ENCODE results near the gene COL6A3.

Gene COL6A3

DNA sequence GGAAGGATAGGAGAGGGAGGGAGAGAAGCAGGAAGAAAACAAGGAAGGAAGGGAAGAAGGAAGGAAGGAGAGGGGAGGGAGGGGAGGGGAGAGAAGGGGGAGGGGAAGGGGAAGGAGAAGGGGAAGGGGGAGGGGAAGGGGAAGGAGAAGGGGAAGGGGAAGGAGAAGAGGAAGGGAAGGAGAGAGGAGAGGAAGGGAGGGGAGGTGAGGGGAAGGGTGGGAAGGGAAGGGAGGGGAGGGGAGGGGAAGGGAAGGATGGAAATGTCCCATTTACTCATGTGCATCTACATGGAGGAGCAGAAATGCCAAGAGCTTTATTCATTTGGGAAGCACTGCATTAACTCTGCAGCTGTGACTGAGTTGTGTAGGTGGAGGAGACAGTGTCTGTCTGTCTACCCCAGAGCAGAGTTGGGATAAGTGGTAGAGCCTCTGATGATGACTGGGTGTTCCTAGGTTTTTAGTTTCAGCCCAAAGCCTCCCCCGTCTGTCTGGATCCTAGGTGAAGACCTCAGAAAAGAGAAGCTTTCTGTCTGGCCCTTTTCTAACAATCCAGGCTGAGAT, 131.3 kb downstream of the COL6A3 start:
- no peak for DNase-seq (ENCODE audit: low spot score)
- TF ChIP-seq, protein P1, sequence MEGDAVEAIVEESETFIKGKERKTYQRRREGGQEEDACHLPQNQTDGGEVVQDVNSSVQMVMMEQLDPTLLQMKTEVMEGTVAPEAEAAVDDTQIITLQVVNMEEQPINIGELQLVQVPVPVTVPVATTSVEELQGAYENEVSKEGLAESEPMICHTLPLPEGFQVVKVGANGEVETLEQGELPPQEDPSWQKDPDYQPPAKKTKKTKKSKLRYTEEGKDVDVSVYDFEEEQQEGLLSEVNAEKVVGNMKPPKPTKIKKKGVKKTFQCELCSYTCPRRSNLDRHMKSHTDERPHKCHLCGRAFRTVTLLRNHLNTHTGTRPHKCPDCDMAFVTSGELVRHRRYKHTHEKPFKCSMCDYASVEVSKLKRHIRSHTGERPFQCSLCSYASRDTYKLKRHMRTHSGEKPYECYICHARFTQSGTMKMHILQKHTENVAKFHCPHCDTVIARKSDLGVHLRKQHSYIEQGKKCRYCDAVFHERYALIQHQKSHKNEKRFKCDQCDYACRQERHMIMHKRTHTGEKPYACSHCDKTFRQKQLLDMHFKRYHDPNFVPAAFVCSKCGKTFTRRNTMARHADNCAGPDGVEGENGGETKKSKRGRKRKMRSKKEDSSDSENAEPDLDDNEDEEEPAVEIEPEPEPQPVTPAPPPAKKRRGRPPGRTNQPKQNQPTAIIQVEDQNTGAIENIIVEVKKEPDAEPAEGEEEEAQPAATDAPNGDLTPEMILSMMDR (IDR thresholded peaks at IDR 0.05): no peak
- H3K27ac ChIP-seq: no peak overlapping the region
- H3K4me3 ChIP-seq: no peak overlapping the region

DNA sequence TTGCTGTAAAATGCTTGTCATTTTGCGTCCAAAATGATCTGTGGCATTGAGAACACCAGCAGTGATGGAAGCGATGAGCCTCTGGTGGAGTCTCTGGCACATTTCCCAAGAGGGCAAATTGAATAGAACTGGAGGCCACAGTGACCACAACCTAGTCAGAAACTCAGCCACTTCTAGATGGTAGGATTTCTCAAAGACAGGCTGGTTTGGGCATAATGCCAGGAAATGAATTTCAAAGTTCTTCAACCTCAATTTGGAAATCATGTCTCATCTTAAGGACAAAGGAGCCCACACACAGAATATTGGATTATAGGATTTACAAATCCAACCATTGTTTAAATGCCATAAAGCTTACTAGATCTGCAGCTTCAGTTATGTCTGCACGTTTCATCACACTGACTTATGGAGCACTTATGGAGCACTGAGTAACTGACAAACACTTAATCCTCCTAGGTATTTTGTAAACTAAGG, 132.1 kb downstream of the COL6A3 start:
- no peak for DNase-seq (ENCODE audit: low spot score)
- TF ChIP-seq, protein P1 (IDR thresholded peaks at IDR 0.05): no peak
- Histone ChIP-seq H3K27ac (no peak overlapping the region), H3K4me3 (no peak overlapping the region)

DNA sequence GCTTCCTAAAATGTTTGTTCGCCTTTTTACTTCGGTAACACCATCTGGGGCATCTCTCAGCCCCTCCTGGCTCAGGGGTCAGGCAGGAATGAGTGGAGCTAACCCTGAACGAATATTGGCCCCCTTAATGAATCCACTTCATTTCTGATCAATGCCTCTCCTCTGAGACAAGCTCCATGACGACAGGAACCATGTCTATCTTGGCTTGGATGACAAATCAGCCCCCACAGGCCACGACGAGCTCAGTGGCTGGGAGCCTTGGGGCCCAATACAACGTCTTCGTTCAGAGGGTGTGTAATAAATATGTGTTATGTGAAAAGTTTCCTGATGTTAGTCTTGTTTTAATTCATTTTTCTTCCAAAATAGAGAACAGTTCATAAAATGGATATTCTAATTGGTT, 133.0 kb downstream of the COL6A3 start:
- Histone ChIP-seq H3K4me3 (no peak overlapping the region), H3K27ac (peak overlapping the region in 1 of 2 donors; percentile 48)
- no peak for DNase-seq (ENCODE audit: low spot score)
- TF ChIP-seq, protein P1 (IDR thresholded peaks at IDR 0.05): no peak

DNA sequence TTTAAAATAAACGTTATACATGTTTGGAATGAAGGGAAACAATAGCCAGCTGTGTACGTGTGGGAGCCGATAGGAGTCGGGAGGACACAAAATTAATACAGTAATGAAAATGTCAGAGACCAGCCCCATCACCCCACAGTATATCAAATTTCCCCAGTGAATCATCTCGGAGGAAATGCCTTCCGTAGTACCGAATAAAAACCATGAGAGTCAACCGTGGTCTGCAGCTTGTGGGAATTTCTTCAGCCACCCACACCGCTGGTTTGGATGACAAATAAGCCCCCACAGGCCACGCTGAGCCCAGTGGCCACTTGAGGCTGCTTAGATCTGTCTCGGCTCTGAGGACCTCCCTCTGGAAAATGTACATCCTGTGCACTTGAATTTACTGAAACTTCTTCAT, 133.7 kb downstream of the COL6A3 start:
- TF ChIP-seq, protein P1 (IDR thresholded peaks at IDR 0.05): no peak
- DNase-seq (ENCODE audit: low spot score): no peak
- Histone ChIP-seq H3K4me3 (no peak overlapping the region), H3K27ac (peak overlapping the region in 1 of 2 donors; percentile 48)

DNA sequence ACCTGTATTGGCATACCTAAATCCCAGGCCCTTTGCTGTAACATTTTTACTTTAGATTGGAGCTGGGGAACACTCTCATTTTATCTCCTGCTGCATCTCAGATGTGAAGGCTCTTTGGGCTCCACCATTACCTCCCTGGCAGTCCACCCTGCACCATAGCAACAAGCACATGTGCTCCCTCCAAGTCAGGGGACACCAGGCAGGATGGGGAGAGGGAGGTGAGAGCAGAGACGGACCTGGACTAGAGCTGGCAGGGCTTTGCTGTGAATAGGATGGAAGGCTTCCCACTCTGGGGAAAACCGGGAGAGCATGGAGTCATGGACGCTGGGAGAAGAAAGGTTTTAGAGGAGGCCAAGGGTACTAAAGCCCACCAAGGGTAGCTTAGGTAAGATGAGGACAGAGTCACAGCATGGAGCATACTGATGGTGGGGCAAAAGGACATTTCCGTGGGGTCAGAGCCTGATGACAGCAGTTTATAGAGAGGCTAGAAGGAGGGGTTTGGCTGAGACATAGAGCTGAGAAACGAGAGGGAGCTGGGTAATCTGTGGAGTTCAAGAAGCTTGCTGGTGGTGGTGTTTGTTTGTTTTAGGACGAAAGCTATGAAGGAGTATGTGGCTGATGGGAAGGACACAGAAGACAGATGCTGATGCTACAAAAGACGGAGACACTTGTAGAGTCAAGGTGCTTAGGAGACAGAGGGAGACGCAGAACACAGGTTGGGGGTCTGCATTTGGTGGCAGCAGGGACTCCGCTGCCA, 134.8 kb downstream of the COL6A3 start:
- Histone ChIP-seq H3K27ac (peak overlapping the region; percentile 8 to 63), H3K4me3 (no peak overlapping the region)
- TF ChIP-seq, protein P1 (IDR thresholded peaks at IDR 0.05): no peak
- DNase-seq (ENCODE audit: low spot score): no peak

DNA sequence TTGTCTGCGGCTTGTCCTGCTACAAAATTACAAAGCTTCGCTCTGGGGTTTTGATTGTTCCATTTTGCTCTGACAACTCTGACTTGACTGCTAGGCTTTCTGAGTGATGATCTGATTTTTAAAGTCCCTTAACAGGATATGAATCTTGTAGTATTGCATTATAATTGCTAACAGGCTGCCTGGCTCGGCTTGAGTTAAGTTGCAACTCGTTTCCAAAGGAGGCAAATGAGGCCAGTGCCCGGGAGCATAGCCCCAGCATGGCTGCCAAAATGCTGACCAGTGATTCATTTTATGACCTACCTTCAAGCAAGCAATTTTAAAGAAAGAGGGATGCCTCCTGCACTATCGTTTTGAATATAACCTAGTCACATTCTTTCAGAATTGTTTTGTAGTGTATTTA, 135.4 kb downstream of the COL6A3 start:
- Histone ChIP-seq H3K4me3 (no peak overlapping the region), H3K27ac (peak overlapping the region in 1 of 2 donors; percentile 63)
- TF ChIP-seq, protein P1 (IDR thresholded peaks at IDR 0.05): no peak
- DNase-seq (ENCODE audit: low spot score): no peak

Data from coronary artery (tissue), 2 donors.